Endodermal cell (in vitro differentiated cells): ENCODE results near the gene RBM45. TPM values are rescaled to one million over a fixed set of nuclear protein-coding genes. Genes with fewer than 3 reads are reported as not detected.
"Not testable (repeated sequence)": the region's sequence is repeated elsewhere in the genome, so short reads cannot be mapped to it uniquely, and the experiment has no call there.

Experiments used
- DNase-seq: peaks from one replicate; pipeline ENCODE4 v3.0.0-alpha.2; 2017
- H3K27ac ChIP-seq: 2 replicates; pipeline ENCODE4 v1.5.1; 2013; ENCODE audit warnings: mild to moderate bottlenecking, low read depth, low read length, moderate library complexity
- H3K27me3 ChIP-seq: 2 replicates; pipeline ENCODE4 v1.6.1; 2013; ENCODE audit warnings: mild to moderate bottlenecking, low read length, moderate library complexity; ENCODE audit not compliant: insufficient read depth, control insufficient read depth, poor library complexity, severe bottlenecking
- H3K36me3 ChIP-seq: 2 replicates; pipeline ENCODE4 v1.7.0; 2013; ENCODE audit warnings: mild to moderate bottlenecking, low read length, moderate library complexity; ENCODE audit not compliant: control insufficient read depth, insufficient read depth
- H3K4me1 ChIP-seq: one replicate; pipeline ENCODE4 v1.7.0; 2013; ENCODE audit warnings: low read length; ENCODE audit not compliant: control insufficient read depth, insufficient read depth
- H3K4me3 ChIP-seq: 2 replicates; pipeline ENCODE4 v1.5.1; 2013; ENCODE audit warnings: mild to moderate bottlenecking, low read length, moderate library complexity
- H3K9ac ChIP-seq: 2 replicates; pipeline ENCODE4 v1.6.1; 2013; ENCODE audit warnings: mild to moderate bottlenecking, low read length, moderate library complexity; ENCODE audit not compliant: poor library complexity, severe bottlenecking; ENCODE audit errors: extremely low read depth
- H3K9me3 ChIP-seq: 2 replicates; pipeline ENCODE4 v1.6.1; 2013; ENCODE audit warnings: mild to moderate bottlenecking, low read length, moderate library complexity; ENCODE audit not compliant: control insufficient read depth
- H3K27ac Mint-ChIP-seq: 2 replicates; pipeline ENCODE4 v1.8.0; 2020; ENCODE audit warnings: mixed read lengths
- H3K27me3 Mint-ChIP-seq: 2 replicates; pipeline ENCODE4 v1.8.0; 2021; ENCODE audit warnings: mild to moderate bottlenecking, mixed read lengths; ENCODE audit not compliant: insufficient read depth
- H3K36me3 Mint-ChIP-seq: 2 replicates; pipeline ENCODE4 v1.8.0; 2020; ENCODE audit warnings: low read depth, mixed read lengths
- H3K4me1 Mint-ChIP-seq: 2 replicates; pipeline ENCODE4 v1.8.0; 2020; ENCODE audit warnings: mixed read lengths
- H3K4me3 Mint-ChIP-seq: 2 replicates; pipeline ENCODE4 v1.8.0; 2020; ENCODE audit warnings: mild to moderate bottlenecking, moderate library complexity, mixed read lengths
- H3K9me3 Mint-ChIP-seq: 2 replicates; pipeline ENCODE4 v1.8.0; 2020; ENCODE audit warnings: mild to moderate bottlenecking, mixed read lengths
- CTCF ChIP-seq: fragments of 200-600 bp; sonication (generic); conservative IDR thresholded peaks from 2 replicates; pipeline ENCODE4 v1.5.0; 2021; ENCODE audit warnings: antibody characterized with exemption, mild to moderate bottlenecking
- WGBS, 2 experiments: methylation state at CpG; one replicate each; pipeline versions ENCODE4 v1.1.5 to v1.1.7; 2013; ENCODE audit warnings: missing lambda C conversion rate in 2 of 2, mixed read lengths in 1 of 2; ENCODE audit not compliant: insufficient coverage in 1 of 2, insufficient read length in 1 of 2; 5-methylcytosine and 5-hydroxymethylcytosine counted together
- total RNA-seq, 2 donors: library from RNA; stranded (reverse); fragmentation: NEBNext Ultra II Directional in 1 of 2; extraction: Animal tissue kit (Norgen Biotek cat#: 25700) in 1 of 2; gene quantifications; 2 replicates in 1 of 2; 3 replicates in 1 of 2; pipeline ENCODE4 v1.2.1, GENCODE V29; 2021

Gene RBM45
- total RNA-seq, 2 donors from 2014 or later, result 13.7 to 14.9 TPM

- H3K27ac Mint-ChIP-seq, result no peak overlapping the region
- WGBS, 2 experiments, result 91 to 100% methylated on average over 2 to 4 of the region's 4 CpGs
- H3K9me3 ChIP-seq, result no peaks in the 10 kb centered on the region
- no peak overlapping the region for H3K4me3 ChIP-seq
- H3K27me3 Mint-ChIP-seq, result no peaks in the 10 kb centered on the region
- peaks cover 4% of the 10 kb centered on the region for H3K4me1 Mint-ChIP-seq
- DNase-seq, result no peak
- H3K9ac ChIP-seq, result no peak overlapping the region
- H3K36me3 ChIP-seq, result no peaks in the 10 kb centered on the region
- H3K4me3 Mint-ChIP-seq, result no peak overlapping the region
- H3K4me1 ChIP-seq, result no peaks in the 10 kb centered on the region
- no peaks in the 10 kb centered on the region for H3K36me3 Mint-ChIP-seq
- H3K9me3 Mint-ChIP-seq, result peaks cover 15% of the 10 kb centered on the region
- no peak for TF ChIP-seq CTCF
- H3K27me3 ChIP-seq, result no peaks in the 10 kb centered on the region
- no peak overlapping the region for H3K27ac ChIP-seq
Measured at GRCh38 chr2:178152542-178152941, 40.3 kb downstream of the RBM45 start.

- H3K27me3 ChIP-seq, result no peaks in the 10 kb centered on the region
- H3K9me3 Mint-ChIP-seq, result peaks cover 15% of the 10 kb centered on the region
- no peaks in the 10 kb centered on the region for H3K4me1 ChIP-seq
- H3K9me3 ChIP-seq, result no peaks in the 10 kb centered on the region
- no peak for DNase-seq
- H3K27ac Mint-ChIP-seq, result no peak overlapping the region
- TF ChIP-seq CTCF, result no peak
- H3K27me3 Mint-ChIP-seq, result no peaks in the 10 kb centered on the region
- no peak overlapping the region for H3K27ac ChIP-seq
- H3K4me1 Mint-ChIP-seq, result peaks cover 4% of the 10 kb centered on the region
- WGBS, 2 experiments, result 0% methylated on average over 1 of the region's 1 CpG; no CpG with 5 or more reads in 1 of the 2 experiments
- H3K4me3 Mint-ChIP-seq, result no peak overlapping the region
- H3K9ac ChIP-seq, result no peak overlapping the region
- no peak overlapping the region for H3K4me3 ChIP-seq
- H3K36me3 Mint-ChIP-seq, result no peaks in the 10 kb centered on the region
- H3K36me3 ChIP-seq, result no peaks in the 10 kb centered on the region
Measured at GRCh38 chr2:178152977-178153376, 40.7 kb downstream of the RBM45 start.

GRCh38 chr2:178153878-178154277, 41.6 kb downstream of the RBM45 start:
- H3K36me3 Mint-ChIP-seq, H3K27me3 Mint-ChIP-seq, H3K36me3 ChIP-seq, H3K27ac Mint-ChIP-seq, DNase-seq, H3K27me3 ChIP-seq, H3K9ac ChIP-seq, H3K4me3 Mint-ChIP-seq, H3K4me1 Mint-ChIP-seq, H3K27ac ChIP-seq, H3K9me3 ChIP-seq, H3K4me1 ChIP-seq, H3K4me3 ChIP-seq: not testable (repeated sequence)
- WGBS, 2 experiments, result 89% methylated on average over 1 of the region's 1 CpG; no CpG with 5 or more reads in 1 of the 2 experiments
- H3K9me3 Mint-ChIP-seq, result peaks cover 15% of the 10 kb centered on the region

- no peaks in the 10 kb centered on the region for H3K27me3 ChIP-seq
- Mint-ChIP-seq H3K4me1 (peaks cover 4% of the 10 kb centered on the region), H3K9me3 (peaks cover 15% of the 10 kb centered on the region), H3K27me3 (no peaks in the 10 kb centered on the region), H3K36me3 (no peaks in the 10 kb centered on the region), H3K4me3 (no peak overlapping the region), H3K27ac (no peak overlapping the region)
- no peaks in the 10 kb centered on the region for H3K4me1 ChIP-seq
- no peak for DNase-seq
- H3K4me3 ChIP-seq, result no peak overlapping the region
- H3K27ac ChIP-seq, result no peak overlapping the region
- H3K9me3 ChIP-seq, result no peaks in the 10 kb centered on the region
- H3K36me3 ChIP-seq, result no peaks in the 10 kb centered on the region
- no peak overlapping the region for H3K9ac ChIP-seq
- TF ChIP-seq CTCF, result no peak
- WGBS, 2 experiments, result 88% methylated on average over 1 of the region's 1 CpG; no CpG with 5 or more reads in 1 of the 2 experiments
Measured at GRCh38 chr2:178155524-178155923, 43.3 kb downstream of the RBM45 start.
